ENCODE measurements around the gene LETMD1. TPM values are rescaled to one million over a fixed set of nuclear protein-coding genes. Genes with fewer than 3 reads are reported as not detected.

Gene LETMD1
- total and polyA plus RNA-seq, 2 of the 4 experiments (the other 2 are of a cell fraction), result 27.6 to 40.1 TPM

- dilution Hi-C loops (cut with HindIII; ENCODE audit: low sequenced_read_pairs, unreplicated experiment), result no loop called here
- no peak overlapping the region for H3K4ac ChIP-seq (ENCODE audit: low read depth, low read length)
- no peaks in the 10 kb centered on the region for H3K4me1 ChIP-seq (ENCODE audit: control insufficient read depth, insufficient read depth, low read length)
- POLR2A ChIA-PET (ENCODE audit: unreplicated experiment), result no interaction called here
- H3K27ac ChIP-seq (ENCODE audit: insufficient read depth, low read length), result no peak overlapping the region
- no peak overlapping the region for H4K5ac ChIP-seq (ENCODE audit: low read depth, low read length)
- H4K20me1 ChIP-seq (ENCODE audit: insufficient read depth, low read length), result no peaks in the 10 kb centered on the region
- H3K14ac ChIP-seq (replicated peaks; ENCODE audit: low read depth, low read length), result no peak overlapping the region
- no TSS peak for BruUV-seq (replicated peaks)
- intact Hi-C loops (cut with micrococcal nuclease), result loop anchor here (5.0 kb wide), 1 partner anchor 234 kb away; no protein-coding TSS in a partner anchor
- no peak overlapping the region for H3K4me3 ChIP-seq (ENCODE audit: insufficient read depth, low read depth, low read length)
- no peak overlapping the region for H2BK5ac ChIP-seq (ENCODE audit: low read depth, low read length, poor library complexity, severe bottlenecking)
- H2BK15ac ChIP-seq (ENCODE audit: low read depth, low read length), result no peak overlapping the region
- H3K9me3 ChIP-seq (ENCODE audit: control insufficient read depth, insufficient read depth, low read length), result no peaks in the 10 kb centered on the region
- no peak overlapping the region for H2AK9ac ChIP-seq (replicated peaks; ENCODE audit: low read depth, low read length, poor library complexity)
- CTCF ChIA-PET, result no interaction called here
- no CpG with 5 or more reads among the region's 4 CpGs for WGBS, 2 experiments (ENCODE audit: extremely low coverage in 2 of 2, insufficient read length in 1 of 2)
- no peak overlapping the region for H2AFZ ChIP-seq (replicated peaks; ENCODE audit: low read length, poor library complexity)
- H4K8ac ChIP-seq (ENCODE audit: low read depth in 2 of 2, low read length in 2 of 2), result no peak overlapping the region
- H3K23ac ChIP-seq (ENCODE audit: low read depth, low read length), result no peak overlapping the region
- H3K9ac ChIP-seq (ENCODE audit: low read depth, low read length), result no peak overlapping the region
- peaks cover 31% of the 10 kb centered on the region for H3K36me3 ChIP-seq (ENCODE audit: control insufficient read depth, insufficient read depth, low read length)
- H2BK20ac ChIP-seq (ENCODE audit: low read depth, low read length), result no peak overlapping the region
- H2AK5ac ChIP-seq (ENCODE audit: low read depth, low read length), result no peak overlapping the region
- H3K27me3 ChIP-seq (ENCODE audit: control insufficient read depth, insufficient read depth, low read length), result no peaks in the 10 kb centered on the region
- DNase-seq, result no peak
- no peak overlapping the region for H2BK120ac ChIP-seq (ENCODE audit: low read depth, low read length)
- no peaks in the 10 kb centered on the region for H3K79me1 ChIP-seq (ENCODE audit: low read depth in 1 of 2, low read length in 2 of 2)
- no peak overlapping the region for H4K91ac ChIP-seq (ENCODE audit: insufficient read depth, low read depth, low read length)
- TF ChIP-seq BHLHE40 (IDR thresholded peaks at IDR 0.05; ENCODE audit: low read depth, low read length) (no peak), MXI1 (IDR thresholded peaks at IDR 0.05; ENCODE audit: borderline replicate concordance, low read depth, low read length) (no peak), NFE2L2 (IDR thresholded peaks at IDR 0.05; ENCODE audit: low read depth, low read length) (no peak), MAZ (IDR thresholded peaks at IDR 0.05; ENCODE audit: borderline replicate concordance, low read depth, low read length) (no peak), USF2 (IDR thresholded peaks at IDR 0.05; ENCODE audit: low read depth, low read length) (no peak), POLR2A (IDR thresholded peaks at IDR 0.05; ENCODE audit: low read depth, low read length) (no peak), MAFK (IDR thresholded peaks at IDR 0.05; ENCODE audit: low read depth, low read length) (no peak), CTCF (conservative IDR thresholded peaks at IDR 0.05; ENCODE audit: low read depth, low read length) (no peak), RAD21 (IDR thresholded peaks at IDR 0.05; ENCODE audit: low read length) (no peak), CHD1 (IDR thresholded peaks at IDR 0.05; ENCODE audit: low read depth, low read length) (no peak), FOS (IDR thresholded peaks at IDR 0.05; ENCODE audit: low read depth, low read length) (no peak), CEBPB (IDR thresholded peaks at IDR 0.05; ENCODE audit: low read depth, low read length) (no peak), RFX5 (IDR thresholded peaks at IDR 0.05; ENCODE audit: low read depth, low read length) (no peak)
- no peaks in the 10 kb centered on the region for H3K9me1 ChIP-seq (ENCODE audit: insufficient read depth, low read length)
- in situ Hi-C loops (cut with MboI; ENCODE audit: low sequenced_read_pairs), result no loop called here
- H3K4me2 ChIP-seq (ENCODE audit: low read depth, low read length), result no peak overlapping the region
- no peak overlapping the region for H3K18ac ChIP-seq (ENCODE audit: low read depth, low read length)
- no peak for ATAC-seq (ENCODE audit: low read depth)
- no peak overlapping the region for H3K56ac ChIP-seq (ENCODE audit: extremely low read depth, insufficient read depth, low read length)
These were observed 60.0 kb downstream of the LETMD1 start for GRCh38 chr12:51108136-51108535.

Data from IMR-90 (cell line).